Fibroblast of villous mesenchyme (primary cell): Measurements from ENCODE around the gene ABHD4. TPM values are rescaled to one million over a fixed set of nuclear protein-coding genes. Genes with fewer than 3 reads are reported as not detected.
A peak's percentile ranks its signal among the peaks of the same experiment; 100 is the strongest.

Experiments used
- DNase-seq: peaks from one replicate; pipeline ENCODE4 v3.0.0-alpha.2; 2010; ENCODE audit warnings: low read depth
- H3K4me3 ChIP-seq: 2 replicates; pipeline ENCODE4 v1.5.1; 2011; ENCODE audit warnings: low read depth, mild to moderate bottlenecking, low read length
- total RNA-seq: library from RNA; depleted of rRNA; stranded (reverse); fragments of >200 nt; gene quantifications from 2 replicates; pipeline ENCODE4 v1.2.3, GENCODE V29; 2012
- TF ChIP-seq, protein P1 (sequence below): IDR thresholded peaks from 2 replicates; pipeline ENCODE4 v1.5.1; 2012; ENCODE audit warnings: low read depth, mild to moderate bottlenecking, low read length; ENCODE audit not compliant: insufficient read depth

Gene ABHD4
- total RNA-seq, 1 donor = 13.4 TPM

- TF ChIP-seq, protein P1, sequence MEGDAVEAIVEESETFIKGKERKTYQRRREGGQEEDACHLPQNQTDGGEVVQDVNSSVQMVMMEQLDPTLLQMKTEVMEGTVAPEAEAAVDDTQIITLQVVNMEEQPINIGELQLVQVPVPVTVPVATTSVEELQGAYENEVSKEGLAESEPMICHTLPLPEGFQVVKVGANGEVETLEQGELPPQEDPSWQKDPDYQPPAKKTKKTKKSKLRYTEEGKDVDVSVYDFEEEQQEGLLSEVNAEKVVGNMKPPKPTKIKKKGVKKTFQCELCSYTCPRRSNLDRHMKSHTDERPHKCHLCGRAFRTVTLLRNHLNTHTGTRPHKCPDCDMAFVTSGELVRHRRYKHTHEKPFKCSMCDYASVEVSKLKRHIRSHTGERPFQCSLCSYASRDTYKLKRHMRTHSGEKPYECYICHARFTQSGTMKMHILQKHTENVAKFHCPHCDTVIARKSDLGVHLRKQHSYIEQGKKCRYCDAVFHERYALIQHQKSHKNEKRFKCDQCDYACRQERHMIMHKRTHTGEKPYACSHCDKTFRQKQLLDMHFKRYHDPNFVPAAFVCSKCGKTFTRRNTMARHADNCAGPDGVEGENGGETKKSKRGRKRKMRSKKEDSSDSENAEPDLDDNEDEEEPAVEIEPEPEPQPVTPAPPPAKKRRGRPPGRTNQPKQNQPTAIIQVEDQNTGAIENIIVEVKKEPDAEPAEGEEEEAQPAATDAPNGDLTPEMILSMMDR = no peak
- no peak for DNase-seq
- H3K4me3 ChIP-seq = peak overlapping the region; percentile 82
These were observed 1.2 kb downstream of the ABHD4 start for GRCh38 chr14:22599349-22599748.

DNA sequence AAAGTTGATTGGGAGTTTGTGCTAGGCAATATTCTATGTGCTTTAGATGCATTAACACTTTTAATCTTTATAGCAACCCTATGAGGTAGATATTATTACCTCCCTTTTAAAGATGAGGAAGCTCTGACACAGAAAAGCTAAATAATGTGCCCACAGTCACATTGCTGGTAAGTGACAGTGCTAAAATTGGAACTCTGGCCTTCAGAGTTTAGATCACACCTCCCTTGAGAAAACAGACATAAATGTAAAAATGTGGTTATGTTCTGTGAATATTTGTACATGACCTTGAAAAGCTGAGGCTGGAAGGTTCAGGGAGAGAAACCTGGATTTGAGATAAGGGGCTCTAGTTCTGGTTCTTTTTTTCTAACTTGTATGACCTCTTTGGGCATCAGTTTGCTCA lies 1.9 kb downstream of the ABHD4 start:
- no peak overlapping the region for H3K4me3 ChIP-seq
- no peak for DNase-seq
- TF ChIP-seq, protein P1 = no peak

DNA sequence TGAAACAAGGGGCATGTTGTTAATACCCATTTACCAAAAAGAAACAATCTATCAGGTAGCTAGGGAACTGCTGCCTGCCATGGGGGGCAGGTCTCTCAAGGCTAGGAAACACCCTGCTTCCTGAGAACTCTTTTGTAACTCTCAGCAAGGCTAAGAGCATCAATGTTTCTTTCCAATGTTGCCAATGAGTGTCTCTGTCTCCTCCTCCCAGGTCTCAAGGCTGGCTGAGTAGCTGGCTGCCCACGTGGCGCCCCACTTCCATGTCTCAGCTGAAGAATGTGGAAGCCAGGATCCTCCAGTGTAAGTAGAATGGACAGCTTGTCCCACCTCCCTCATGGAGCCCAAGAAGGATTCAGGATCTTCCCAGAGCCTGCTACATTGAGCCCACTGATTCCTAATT lies 3.4 kb downstream of the ABHD4 start:
- TF ChIP-seq, protein P1 = no peak
- no peak overlapping the region for H3K4me3 ChIP-seq
- DNase-seq = no peak

DNA sequence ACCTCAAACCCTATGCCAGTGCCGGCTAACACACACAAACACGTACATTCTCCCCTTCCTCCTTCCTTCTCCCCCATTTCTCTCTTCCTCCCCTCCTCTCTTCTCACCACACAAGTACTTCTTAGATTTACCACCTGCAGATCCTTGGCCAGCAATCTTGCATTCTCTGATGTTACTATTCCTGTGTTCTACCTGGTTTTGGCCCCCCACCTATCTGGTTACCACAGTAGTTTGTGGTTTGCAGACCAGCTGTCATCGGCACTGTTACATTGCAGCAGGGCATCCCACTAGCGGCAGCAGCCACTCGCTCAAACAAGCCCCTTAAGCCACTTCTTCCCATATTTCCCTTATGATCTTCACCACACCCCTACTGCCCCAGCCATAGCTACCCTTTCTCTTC lies 3.9 kb downstream of the ABHD4 start:
- no peak for DNase-seq

GRCh38 chr14:22602862-22603261 lies 4.8 kb downstream of the ABHD4 start:
- DNase-seq = no peak

More for the DNA sequence above, 3.9 kb downstream of the ABHD4 start:
- TF ChIP-seq, protein P1 = no peak
- no peak overlapping the region for H3K4me3 ChIP-seq

DNA sequence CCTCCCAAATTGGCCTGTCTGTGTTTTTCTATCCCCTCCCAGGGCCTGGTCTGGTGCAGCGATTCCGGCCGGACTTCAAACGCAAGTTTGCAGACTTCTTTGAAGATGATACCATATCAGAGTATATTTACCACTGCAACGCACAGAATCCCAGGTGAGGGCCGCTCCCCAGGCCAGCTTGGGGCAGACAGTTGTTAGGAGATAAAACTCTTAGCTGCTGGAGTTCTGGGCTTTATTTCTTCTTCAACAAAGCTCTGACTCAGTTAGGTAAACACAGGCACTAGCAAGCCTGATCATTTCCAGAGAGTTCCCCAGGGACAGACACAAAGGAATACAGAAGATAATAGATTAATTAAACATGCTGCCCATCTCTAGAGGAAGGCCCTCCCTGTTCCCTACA lies 8.3 kb downstream of the ABHD4 start:
- H3K4me3 ChIP-seq = no peak overlapping the region
- TF ChIP-seq, protein P1 = no peak
- no peak for DNase-seq

More at GRCh38 chr14:22602862-22603261, 4.8 kb downstream of the ABHD4 start:
- no peak overlapping the region for H3K4me3 ChIP-seq
- TF ChIP-seq, protein P1 = no peak

DNA sequence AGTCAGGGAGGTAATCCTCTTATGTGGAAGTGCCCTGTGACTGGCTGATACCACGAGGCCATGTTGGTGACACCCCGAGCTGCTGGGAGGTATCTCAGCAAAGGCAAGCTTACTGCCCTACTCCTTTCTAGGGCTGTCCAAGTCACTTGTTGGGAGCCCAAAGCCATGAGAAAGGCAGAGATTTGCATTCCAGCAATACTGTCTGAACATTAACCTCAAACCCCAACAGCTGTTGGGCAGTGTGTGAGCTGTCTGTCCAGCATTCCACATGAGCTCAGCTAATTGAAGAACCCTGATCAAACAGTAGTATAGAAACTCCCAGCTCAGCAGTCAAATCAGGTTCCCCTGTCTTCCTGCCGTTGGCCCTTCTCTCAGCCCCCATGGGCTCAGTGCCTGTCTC lies 9.2 kb downstream of the ABHD4 start:
- TF ChIP-seq, protein P1 = no peak
- H3K4me3 ChIP-seq = no peak overlapping the region
- no peak for DNase-seq
